MM.1S (cell line): Measurements from ENCODE around the gene ZBTB43.

ENCODE experiments used
- DNase-seq: peaks from one replicate; pipeline ENCODE4 v3.0.0-alpha.2; 2015
- H2AFZ ChIP-seq: fragments of 300-600 bp; sonication (generic); 2 replicates; pipeline ENCODE4 v1.6.0; 2016; ENCODE audit warnings: antibody characterized with exemption, low read length
- H3F3A ChIP-seq: fragments of 300-600 bp; sonication (generic); 2 replicates; pipeline ENCODE4 v1.6.1; 2016; ENCODE audit warnings: mild to moderate bottlenecking, antibody characterized with exemption, low read length, moderate library complexity, mixed read lengths; ENCODE audit not compliant: insufficient read depth
- H3K27ac ChIP-seq: fragments of 300-600 bp; sonication (generic); 2 replicates; pipeline ENCODE4 v1.5.1; 2016; ENCODE audit warnings: mild to moderate bottlenecking, low read length
- H3K27me3 ChIP-seq: fragments of 300-600 bp; sonication (generic); replicated peaks from 2 replicates; pipeline ENCODE4 v1.6.0; 2016; ENCODE audit warnings: low read length; ENCODE audit not compliant: insufficient read depth
- H3K36me3 ChIP-seq: fragments of 300-600 bp; sonication (generic); replicated peaks from 2 replicates; pipeline ENCODE4 v1.6.1; 2016; ENCODE audit warnings: mild to moderate bottlenecking, low read length, mixed read lengths; ENCODE audit not compliant: insufficient read depth
- H3K4me1 ChIP-seq: fragments of 300-600 bp; sonication (generic); 2 replicates; pipeline ENCODE4 v1.6.1; 2016; ENCODE audit warnings: low read length, mixed read lengths
- H3K4me2 ChIP-seq: fragments of 300-600 bp; sonication (generic); 2 replicates; pipeline ENCODE4 v1.6.0; 2016; ENCODE audit warnings: low read depth, low read length
- H3K4me3 ChIP-seq: fragments of 300-600 bp; sonication (generic); 2 replicates; pipeline ENCODE4 v1.5.1; 2016; ENCODE audit warnings: low read length, mixed read lengths
- H3K79me2 ChIP-seq: fragments of 300-600 bp; sonication (generic); 2 replicates; pipeline ENCODE4 v1.6.1; 2016; ENCODE audit warnings: mixed run types, low read length, mixed read lengths
- H3K9ac ChIP-seq: fragments of 300-600 bp; sonication (generic); 2 replicates; pipeline ENCODE4 v1.6.1; 2016; ENCODE audit warnings: low read length, mixed read lengths
- H3K9me2 ChIP-seq: fragments of 300-600 bp; sonication (generic); replicated peaks from 2 replicates; pipeline ENCODE4 v1.6.1; 2016; ENCODE audit warnings: mild to moderate bottlenecking, low read length, mixed read lengths; ENCODE audit not compliant: insufficient read depth
- H3K9me3 ChIP-seq: fragments of 300-600 bp; sonication (generic); replicated peaks from 2 replicates; pipeline ENCODE4 v1.6.1; 2016; ENCODE audit warnings: mild to moderate bottlenecking, low read length, mixed read lengths; ENCODE audit not compliant: insufficient read depth
- H4K20me1 ChIP-seq: fragments of 300-600 bp; sonication (generic); 2 replicates; pipeline ENCODE4 v1.6.1; 2016; ENCODE audit warnings: mild to moderate bottlenecking, low read length, moderate library complexity, mixed read lengths; ENCODE audit not compliant: insufficient read depth
- CTCF ChIP-seq: fragments of 300-600 bp; sonication (generic); IDR thresholded peaks from 2 replicates; pipeline ENCODE4 v1.5.1; 2016; ENCODE audit warnings: antibody characterized with exemption, low read length, mixed read lengths
- EZH2 ChIP-seq: fragments of 300-600 bp; sonication (generic); optimal IDR thresholded peaks from 2 replicates; pipeline ENCODE3; 2017; ENCODE audit warnings: low read depth, mild to moderate bottlenecking, antibody characterized with exemption, low read length, mixed read lengths
- EZH2phosphoT487 ChIP-seq: fragments of 300-600 bp; sonication (generic); IDR thresholded peaks from 2 replicates; pipeline ENCODE4 v1.6.1; 2018; ENCODE audit warnings: antibody characterized with exemption, low read length

ZBTB43 gene

DNA sequence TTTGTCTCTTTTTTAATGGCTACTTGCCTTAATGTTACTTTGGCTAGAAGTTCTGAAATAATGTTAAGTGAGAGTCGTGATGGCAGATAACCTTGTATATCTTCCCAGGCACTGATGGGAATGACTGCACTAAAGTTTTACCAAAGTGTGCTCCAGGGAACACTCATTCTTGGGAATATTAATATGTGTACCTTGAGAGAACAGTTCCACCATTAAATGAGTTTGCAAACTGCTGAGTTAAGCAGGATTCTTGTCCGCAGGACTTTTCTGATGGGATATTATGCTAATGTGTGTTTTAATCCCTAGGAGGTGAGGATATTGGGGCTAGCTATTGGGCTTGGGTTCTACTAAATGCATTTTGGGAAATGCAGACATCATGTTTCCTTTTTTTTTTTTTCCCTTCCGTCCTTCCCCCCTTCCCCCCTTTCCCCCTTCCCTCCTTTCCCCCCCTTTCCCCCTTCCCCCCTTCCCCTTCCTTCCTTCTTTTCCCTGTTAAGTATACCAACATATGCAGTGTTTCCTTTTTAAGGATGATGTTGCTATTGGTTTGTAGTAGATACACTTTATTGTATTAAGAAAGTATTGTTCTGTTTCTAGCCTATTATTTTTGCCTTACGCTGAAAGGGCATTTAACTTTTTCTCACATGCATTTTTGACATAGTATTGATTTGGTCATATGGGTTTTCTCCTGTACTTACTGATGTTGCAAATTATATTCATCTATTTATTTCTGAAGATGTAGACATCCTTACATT lies 71.1 kb downstream of the ZBTB43 start:
- Histone ChIP-seq H3F3A (no peaks in the 10 kb centered on the region; the same call in 1 of the 2 replicates), H2AFZ (no peak overlapping the region), H3K4me2 (no peak overlapping the region), H3K36me3 (no peaks in the 10 kb centered on the region), H3K79me2 (peaks cover 28% of the 10 kb centered on the region), H3K9me2 (no peaks in the 10 kb centered on the region), H3K9me3 (no peaks in the 10 kb centered on the region), H3K4me3 (no peak overlapping the region), H4K20me1 (no peaks in the 10 kb centered on the region), H3K9ac (no peak overlapping the region), H3K27me3 (no peaks in the 10 kb centered on the region), H3K4me1 (no peaks in the 10 kb centered on the region), H3K27ac (no peak overlapping the region)
- TF ChIP-seq CTCF = no peak
- no peak for TF ChIP-seq EZH2
- no peak for TF ChIP-seq EZH2phosphoT487
- DNase-seq = no peak

GRCh38 chr9:126876531-126876930 lies 71.7 kb downstream of the ZBTB43 start:
- Histone ChIP-seq H3K9me3 (no peaks in the 10 kb centered on the region), H3K27ac (no peak overlapping the region), H3K36me3 (no peaks in the 10 kb centered on the region), H3K9ac (no peak overlapping the region), H3K9me2 (no peaks in the 10 kb centered on the region), H3K79me2 (peaks cover 26% of the 10 kb centered on the region), H3K4me2 (no peak overlapping the region), H4K20me1 (no peaks in the 10 kb centered on the region), H3K4me1 (no peaks in the 10 kb centered on the region), H3K27me3 (no peaks in the 10 kb centered on the region), H3K4me3 (no peak overlapping the region), H2AFZ (no peak overlapping the region), H3F3A (no peaks in the 10 kb centered on the region; the same call in 1 of the 2 replicates)
- no peak for DNase-seq
- TF ChIP-seq CTCF (no peak), EZH2phosphoT487 (no peak), EZH2 (no peak)

DNA sequence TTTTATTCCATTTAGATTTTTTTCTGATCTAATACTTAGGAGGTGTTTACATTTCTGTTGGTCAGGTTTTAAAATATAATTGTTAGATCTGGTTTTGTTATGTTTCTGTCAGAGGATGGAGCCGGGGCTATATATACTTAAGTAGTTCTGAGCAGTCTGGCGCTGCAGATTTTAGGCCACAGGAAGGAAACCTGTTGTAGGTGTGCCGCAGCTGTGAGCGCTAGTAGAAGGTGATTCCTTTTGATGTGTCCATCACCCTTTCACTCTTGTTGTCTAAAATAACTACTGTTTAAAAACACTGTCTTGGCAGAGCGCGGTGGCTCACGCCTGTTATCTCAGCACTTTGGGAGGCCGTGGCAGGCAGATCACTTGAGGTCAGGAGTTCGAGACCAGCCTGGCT lies 72.6 kb downstream of the ZBTB43 start:
- no peak overlapping the region for H3K4me2 ChIP-seq
- H3K9me3 ChIP-seq = no peaks in the 10 kb centered on the region
- no peak overlapping the region for H3K9ac ChIP-seq
- no peaks in the 10 kb centered on the region for H3K36me3 ChIP-seq
- peaks cover 26% of the 10 kb centered on the region for H3K79me2 ChIP-seq
- no peaks in the 10 kb centered on the region for H3K4me1 ChIP-seq
- no peaks in the 10 kb centered on the region for H3K9me2 ChIP-seq
- H3K4me3 ChIP-seq = no peak overlapping the region
- H3K27me3 ChIP-seq = no peaks in the 10 kb centered on the region
- H4K20me1 ChIP-seq = no peaks in the 10 kb centered on the region
- DNase-seq = no peak
- no peak overlapping the region for H3K27ac ChIP-seq
- TF ChIP-seq EZH2phosphoT487 = no peak
- TF ChIP-seq CTCF = no peak
- no peak for TF ChIP-seq EZH2
- H2AFZ ChIP-seq = no peak overlapping the region
- no peaks in the 10 kb centered on the region; the same call in 1 of the 2 replicates for H3F3A ChIP-seq
